H9 (cell line): Measurements from ENCODE around the gene MLYCD. TPM values are rescaled to one million over a fixed set of nuclear protein-coding genes. Genes with fewer than 3 reads are reported as not detected.

ENCODE experiments used
- DNase-seq: peaks from one replicate; pipeline ENCODE4 v3.0.0-alpha.2; 2017
- H2AFZ ChIP-seq: one replicate; pipeline ENCODE4 v1.6.1; 2013; ENCODE audit warnings: mild to moderate bottlenecking, low read length, control low read depth, moderate library complexity
- H2AK5ac ChIP-seq: 2 replicates; pipeline ENCODE4 v1.6.1; 2013; ENCODE audit warnings: low read length, control low read depth, mixed read lengths; ENCODE audit not compliant: insufficient read length
- H2BK120ac ChIP-seq: one replicate; pipeline ENCODE4 v1.6.1; 2013; ENCODE audit warnings: low read depth, mild to moderate bottlenecking, low read length, control low read depth, inconsistent platforms; ENCODE audit not compliant: poor library complexity, severe bottlenecking
- H2BK12ac ChIP-seq: 2 replicates; pipeline ENCODE4 v1.6.1; 2013; ENCODE audit warnings: low read length, control low read depth, mixed read lengths, low read depth; ENCODE audit not compliant: insufficient read length
- H2BK15ac ChIP-seq: 2 replicates; pipeline ENCODE4 v1.6.1; 2013; ENCODE audit warnings: low read depth, low read length, control low read depth
- H2BK20ac ChIP-seq: one replicate; pipeline ENCODE4 v1.6.1; 2013; ENCODE audit warnings: low read depth, mild to moderate bottlenecking, low read length, control low read depth, inconsistent platforms; ENCODE audit not compliant: poor library complexity, severe bottlenecking
- H2BK5ac ChIP-seq: 2 replicates; pipeline ENCODE4 v1.6.1; 2013; ENCODE audit warnings: low read length, control low read depth, mixed read lengths; ENCODE audit not compliant: insufficient read length
- H3K14ac ChIP-seq: 2 replicates; pipeline ENCODE4 v1.6.1; 2013; ENCODE audit warnings: low read length, control low read depth; ENCODE audit not compliant: insufficient read depth
- H3K18ac ChIP-seq: 2 replicates; pipeline ENCODE4 v1.6.1; 2013; ENCODE audit warnings: low read depth, mild to moderate bottlenecking, mixed read lengths, low read length, control low read depth; ENCODE audit not compliant: insufficient read length
- H3K23ac ChIP-seq: 2 replicates; pipeline ENCODE4 v1.6.1; 2013; ENCODE audit warnings: low read length, control low read depth, mixed read lengths, low read depth; ENCODE audit not compliant: insufficient read length
- H3K23me2 ChIP-seq: 2 replicates; pipeline ENCODE4 v1.6.1; 2013; ENCODE audit warnings: low read depth, mild to moderate bottlenecking, mixed read lengths, low read length, control low read depth; ENCODE audit not compliant: insufficient read length, poor library complexity, severe bottlenecking
- H3K27ac ChIP-seq: 2 replicates; pipeline ENCODE4 v1.5.1; 2013; ENCODE audit warnings: low read length, control low read depth, mixed read lengths, low read depth; ENCODE audit not compliant: insufficient read length
- H3K27me3 ChIP-seq: 2 replicates; pipeline ENCODE4 v1.6.1; 2013; ENCODE audit warnings: low read length, control low read depth, inconsistent platforms; ENCODE audit not compliant: insufficient read depth
- H3K4ac ChIP-seq: 2 replicates; pipeline ENCODE4 v1.6.1; 2013; ENCODE audit warnings: low read depth, mild to moderate bottlenecking, control low read depth, inconsistent platforms, low read length, moderate library complexity
- H3K4me1 ChIP-seq: 2 replicates; pipeline ENCODE4 v1.6.1; 2013; ENCODE audit warnings: low read length, control low read depth, inconsistent platforms; ENCODE audit not compliant: insufficient read depth
- H3K4me2 ChIP-seq: 2 replicates; pipeline ENCODE4 v1.6.1; 2013; ENCODE audit warnings: low read length, control low read depth, mixed read lengths; ENCODE audit not compliant: insufficient read length, insufficient read depth
- H3K56ac ChIP-seq: 2 replicates; pipeline ENCODE4 v1.6.1; 2013; ENCODE audit warnings: low read depth, mild to moderate bottlenecking, mixed read lengths, low read length, control low read depth; ENCODE audit not compliant: insufficient read length
- H3K79me1 ChIP-seq: 2 replicates; pipeline ENCODE4 v1.6.1; 2013; ENCODE audit warnings: low read depth, mild to moderate bottlenecking, moderate library complexity, low read length, control low read depth, inconsistent platforms; ENCODE audit not compliant: insufficient read depth, poor library complexity, severe bottlenecking
- H3K79me2 ChIP-seq: 2 replicates; pipeline ENCODE4 v1.6.1; 2013; ENCODE audit warnings: low read length, control low read depth, inconsistent platforms; ENCODE audit not compliant: insufficient read depth
- H3K9ac ChIP-seq: 2 replicates; pipeline ENCODE4 v1.6.1; 2013; ENCODE audit warnings: low read length, control low read depth, mixed read lengths; ENCODE audit not compliant: insufficient read length; ENCODE audit errors: extremely low read depth
- H3K9me3 ChIP-seq: one replicate; pipeline ENCODE4 v1.6.1; 2013; ENCODE audit warnings: low read depth, low read length, inconsistent platforms; ENCODE audit not compliant: control insufficient read depth
- H3T11ph ChIP-seq: one replicate; pipeline ENCODE4 v1.6.1; 2013; ENCODE audit warnings: mild to moderate bottlenecking, low read length, control low read depth, inconsistent platforms
- H4K20me1 ChIP-seq: one replicate; pipeline ENCODE4 v1.6.1; 2013; ENCODE audit not compliant: control insufficient read depth, insufficient read length, insufficient read depth
- H4K5ac ChIP-seq: 2 replicates; pipeline ENCODE4 v1.6.1; 2013; ENCODE audit warnings: low read depth, mild to moderate bottlenecking, mixed read lengths, low read length, control low read depth; ENCODE audit not compliant: insufficient read length
- H4K8ac ChIP-seq: replicated peaks from 2 replicates; pipeline ENCODE4 v1.6.1; 2013; ENCODE audit warnings: low read length, control low read depth, mixed read lengths, low read depth; ENCODE audit not compliant: insufficient read length
- H4K91ac ChIP-seq: 2 replicates; pipeline ENCODE4 v1.6.1; 2013; ENCODE audit warnings: low read depth, mild to moderate bottlenecking, moderate library complexity, mixed read lengths, low read length, control low read depth; ENCODE audit not compliant: insufficient read length
- H3K27ac Mint-ChIP-seq, 3 experiments: 2 replicates in 2 of 3; 3 replicates in 1 of 3; pipeline ENCODE4 v1.8.0; 2020 to 2021; ENCODE audit warnings: mixed read lengths in 3 of 3, mild to moderate bottlenecking in 1 of 3, moderate library complexity in 1 of 3
- H3K27me3 Mint-ChIP-seq: 2 replicates; pipeline ENCODE4 v1.8.0; 2021; ENCODE audit warnings: low read depth, mild to moderate bottlenecking, moderate library complexity, mixed read lengths
- H3K36me3 Mint-ChIP-seq, 3 experiments: 2 replicates in 2 of 3; 3 replicates in 1 of 3; pipeline ENCODE4 v1.8.0; 2020 to 2021; ENCODE audit warnings: low read depth in 3 of 3, mixed read lengths in 3 of 3; ENCODE audit not compliant: insufficient read depth in 1 of 3
- H3K4me1 Mint-ChIP-seq, 2 experiments: 2 replicates each; pipeline ENCODE4 v1.8.0; 2020; ENCODE audit warnings: mixed read lengths in 2 of 2
- H3K4me3 Mint-ChIP-seq, 2 experiments: 2 replicates in 1 of 2; 3 replicates in 1 of 2; pipeline ENCODE4 v1.8.0; 2020 to 2021; ENCODE audit warnings: mild to moderate bottlenecking in 2 of 2, mixed read lengths in 2 of 2, moderate library complexity in 1 of 2
- H3K9me3 Mint-ChIP-seq, 2 experiments: 2 replicates in 1 of 2; 3 replicates in 1 of 2; pipeline ENCODE4 v1.8.0; 2020; ENCODE audit warnings: mild to moderate bottlenecking in 2 of 2, mixed read lengths in 2 of 2, moderate library complexity in 1 of 2
- WGBS: extraction: QIAGEN DNeasy Blood & Tissue Kit; methylation state at CpG from one replicate; pipeline ENCODE4 v1.1.7; 2013; ENCODE audit warnings: missing lambda C conversion rate, low lambda C conversion rate, mixed read lengths; ENCODE audit not compliant: insufficient read length; ENCODE audit errors: extremely low coverage; 5-methylcytosine and 5-hydroxymethylcytosine counted together
- total RNA-seq: library from RNA; stranded (reverse); gene quantifications from 2 replicates; pipeline ENCODE4 v1.2.1, GENCODE V29; 2021
- TF ChIP-seq, protein P1 (sequence below): fragments of 200-600 bp; sonication (generic); conservative IDR thresholded peaks from 3 replicates; pipeline ENCODE4 v1.8.0; 2021; ENCODE audit warnings: antibody characterized with exemption, mild to moderate bottlenecking

Gene MLYCD
- total RNA-seq, 1 experiment from 2014 or later = 7.1 TPM

DNA sequence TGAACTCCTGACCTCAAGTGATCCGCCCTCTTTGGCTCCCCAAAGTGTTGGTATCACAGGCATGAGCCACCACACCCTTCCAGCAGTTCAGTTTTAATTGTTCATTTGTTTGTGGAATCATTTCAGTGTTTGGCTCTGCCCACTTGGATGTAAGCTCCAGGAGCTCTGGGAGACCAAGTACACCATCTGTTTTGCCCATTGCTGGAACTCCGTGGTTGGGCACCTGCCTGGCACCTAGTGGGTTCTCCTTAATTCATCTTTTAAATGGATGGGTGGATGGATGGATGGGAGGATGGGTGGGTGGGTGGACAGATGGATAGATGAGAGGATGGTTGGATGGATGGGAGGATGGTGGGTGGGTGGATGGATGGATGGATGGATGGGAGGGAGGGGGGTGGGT lies 68.2 kb downstream of the MLYCD start:
- peaks cover 9 to 34% of the 10 kb centered on the region in 2 experiments for H3K4me1 Mint-ChIP-seq
- H3K18ac ChIP-seq = no peak overlapping the region
- H4K20me1 ChIP-seq = peaks cover 3% of the 10 kb centered on the region
- DNase-seq = no peak
- no peak overlapping the region for H2BK12ac ChIP-seq
- no peak overlapping the region for H2BK120ac ChIP-seq
- no peak overlapping the region for H2AK5ac ChIP-seq
- H3K4me2 ChIP-seq = no peak overlapping the region
- peaks cover 2% of the 10 kb centered on the region; the same call in 1 of the 2 replicates for H3K27me3 ChIP-seq
- no peak overlapping the region for H3K27ac Mint-ChIP-seq
- no peak overlapping the region for H4K91ac ChIP-seq
- H3K9me3 ChIP-seq = no peaks in the 10 kb centered on the region
- H4K5ac ChIP-seq = no peak overlapping the region
- no peak overlapping the region for H4K8ac ChIP-seq
- H3K23me2 ChIP-seq = peaks cover 6% of the 10 kb centered on the region
- no peaks in the 10 kb centered on the region for H3K4me1 ChIP-seq
- no peaks in the 10 kb centered on the region for H3K79me2 ChIP-seq
- H2BK5ac ChIP-seq = no peak overlapping the region
- H3K9me3 Mint-ChIP-seq = no peaks in the 10 kb centered on the region; a peak in 1 of 5 replicates
- no CpG with 5 or more reads among the region's 2 CpGs for WGBS
- no peak overlapping the region for H3K4ac ChIP-seq
- no peak overlapping the region for H3K23ac ChIP-seq
- peaks cover 13% of the 10 kb centered on the region for H3K27me3 Mint-ChIP-seq
- no peak overlapping the region for H3K9ac ChIP-seq
- no peak overlapping the region for H2BK20ac ChIP-seq
- H3K79me1 ChIP-seq = no peaks in the 10 kb centered on the region
- H3K27ac ChIP-seq = no peak overlapping the region
- H3T11ph ChIP-seq = no peak overlapping the region
- no peak overlapping the region for H3K56ac ChIP-seq
- H3K4me3 Mint-ChIP-seq = peak overlapping the region in 1 of 2 experiments; percentile 48; a peak in 2 of 5 replicates
- TF ChIP-seq, protein P1, sequence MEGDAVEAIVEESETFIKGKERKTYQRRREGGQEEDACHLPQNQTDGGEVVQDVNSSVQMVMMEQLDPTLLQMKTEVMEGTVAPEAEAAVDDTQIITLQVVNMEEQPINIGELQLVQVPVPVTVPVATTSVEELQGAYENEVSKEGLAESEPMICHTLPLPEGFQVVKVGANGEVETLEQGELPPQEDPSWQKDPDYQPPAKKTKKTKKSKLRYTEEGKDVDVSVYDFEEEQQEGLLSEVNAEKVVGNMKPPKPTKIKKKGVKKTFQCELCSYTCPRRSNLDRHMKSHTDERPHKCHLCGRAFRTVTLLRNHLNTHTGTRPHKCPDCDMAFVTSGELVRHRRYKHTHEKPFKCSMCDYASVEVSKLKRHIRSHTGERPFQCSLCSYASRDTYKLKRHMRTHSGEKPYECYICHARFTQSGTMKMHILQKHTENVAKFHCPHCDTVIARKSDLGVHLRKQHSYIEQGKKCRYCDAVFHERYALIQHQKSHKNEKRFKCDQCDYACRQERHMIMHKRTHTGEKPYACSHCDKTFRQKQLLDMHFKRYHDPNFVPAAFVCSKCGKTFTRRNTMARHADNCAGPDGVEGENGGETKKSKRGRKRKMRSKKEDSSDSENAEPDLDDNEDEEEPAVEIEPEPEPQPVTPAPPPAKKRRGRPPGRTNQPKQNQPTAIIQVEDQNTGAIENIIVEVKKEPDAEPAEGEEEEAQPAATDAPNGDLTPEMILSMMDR = no peak
- H3K36me3 Mint-ChIP-seq = no peaks in the 10 kb centered on the region
- no peak overlapping the region for H2AFZ ChIP-seq
- H2BK15ac ChIP-seq = no peak overlapping the region
- H3K14ac ChIP-seq = no peak overlapping the region
